MM.1S (cell line): Measurements from ENCODE around the gene ANO10.

Source experiments
- CTCF ChIP-seq: fragments of 300-600 bp; sonication (generic); IDR thresholded peaks from 2 replicates; pipeline ENCODE4 v1.5.1; 2016; ENCODE audit warnings: antibody characterized with exemption, low read length, mixed read lengths
- EZH2 ChIP-seq: fragments of 300-600 bp; sonication (generic); optimal IDR thresholded peaks from 2 replicates; pipeline ENCODE3; 2017; ENCODE audit warnings: low read depth, mild to moderate bottlenecking, antibody characterized with exemption, low read length, mixed read lengths

- TF ChIP-seq CTCF = no peak
- TF ChIP-seq EZH2 = no peak
Measured at GRCh38 chr3:43533009-43533408, 88.8 kb downstream of the ANO10 start.
